Measurements from ENCODE around the gene ITSN1.
A peak's percentile ranks its signal among the peaks of the same experiment; 100 is the strongest.
"Not testable (repeated sequence)": the region's sequence is repeated elsewhere in the genome, so short reads cannot be mapped to it uniquely, and the experiment has no call there.

Gene ITSN1

DNA sequence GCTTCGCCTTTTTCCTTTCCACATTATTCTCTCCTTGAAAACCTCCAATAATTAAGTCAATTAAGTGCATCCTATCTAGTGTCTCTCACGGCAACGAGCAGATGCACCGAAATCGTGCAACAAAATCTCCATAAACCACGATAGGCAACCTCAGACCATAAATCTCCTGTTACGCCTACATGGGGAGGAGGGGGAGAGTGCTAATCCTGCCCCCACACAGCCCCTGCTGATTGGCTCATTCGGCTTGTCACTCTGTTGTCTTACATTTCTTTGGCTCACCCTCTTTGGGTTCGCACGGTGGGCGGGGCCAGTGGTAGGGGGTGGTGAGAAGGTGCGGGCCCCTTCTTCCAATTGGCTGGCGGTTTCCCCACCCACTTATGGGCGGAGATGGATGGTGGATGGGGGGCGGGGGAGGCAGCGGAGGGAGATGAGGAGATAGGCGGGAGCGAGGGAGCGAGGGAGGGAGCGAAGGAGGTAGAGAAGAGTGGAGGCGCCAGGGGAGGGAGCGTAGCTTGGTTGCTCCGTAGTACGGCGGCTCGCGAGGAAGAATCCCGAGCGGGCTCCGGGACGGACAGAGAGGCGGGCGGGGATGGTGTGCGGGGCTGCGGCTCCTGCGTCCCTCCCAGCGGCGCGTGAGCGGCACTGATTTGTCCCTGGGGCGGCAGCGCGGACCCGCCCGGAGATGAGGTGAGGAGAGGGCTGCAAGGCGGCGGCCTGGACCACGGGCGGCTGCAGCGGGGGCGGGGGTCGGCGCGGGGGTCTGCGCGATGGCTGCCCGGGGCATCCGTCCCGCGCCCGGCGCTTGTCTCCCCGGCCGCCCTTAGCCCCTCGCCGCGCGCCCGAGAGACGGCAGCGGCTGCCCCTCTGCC, at the start of gene ITSN1:
TSS of gene ITSN1 (plus strand) at position 475 of the 869 bp plus-strand sequence. CDS start 76,328 bp downstream, outside the sequence.
- peak; percentile 99 for DNase-seq

DNA sequence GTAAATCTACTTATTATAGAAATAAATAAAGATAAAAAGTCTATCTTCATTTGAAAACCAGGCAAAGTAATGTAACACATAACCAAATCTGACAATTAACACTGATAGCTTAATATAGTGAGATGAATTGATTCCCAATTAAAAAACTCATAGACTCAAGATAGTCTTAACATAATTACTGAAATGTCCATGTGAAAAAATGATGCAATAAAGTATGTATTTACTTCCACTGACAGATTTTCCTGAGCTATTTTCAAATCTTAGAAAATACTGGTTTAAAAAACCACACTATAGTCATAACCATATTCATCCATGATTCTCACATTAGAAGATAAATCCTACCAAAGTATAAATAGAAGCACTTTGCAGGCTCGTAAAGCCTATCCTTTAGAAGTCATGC, 44.2 kb upstream of the ITSN1 start:
- no peak for DNase-seq

DNA sequence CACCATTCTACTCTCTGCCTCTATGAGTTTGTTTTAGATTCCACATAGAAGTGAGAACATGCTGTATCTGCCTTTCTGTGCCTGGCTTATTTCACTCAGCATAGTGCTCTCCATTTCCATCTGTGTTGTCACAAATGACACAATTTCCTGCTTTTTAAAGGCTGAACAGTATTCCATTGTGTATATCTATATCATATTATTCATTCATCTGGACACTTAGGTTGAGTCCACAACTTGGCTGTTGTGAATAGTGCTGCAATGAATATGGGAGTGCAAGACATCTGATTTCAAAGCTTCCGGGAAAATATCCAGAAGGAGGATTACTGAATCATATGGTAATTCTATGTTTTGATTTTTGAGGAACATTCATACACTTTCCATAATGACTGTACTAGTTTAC, 33.7 kb upstream of the ITSN1 start:
- DNase-seq, result no peak

DNA sequence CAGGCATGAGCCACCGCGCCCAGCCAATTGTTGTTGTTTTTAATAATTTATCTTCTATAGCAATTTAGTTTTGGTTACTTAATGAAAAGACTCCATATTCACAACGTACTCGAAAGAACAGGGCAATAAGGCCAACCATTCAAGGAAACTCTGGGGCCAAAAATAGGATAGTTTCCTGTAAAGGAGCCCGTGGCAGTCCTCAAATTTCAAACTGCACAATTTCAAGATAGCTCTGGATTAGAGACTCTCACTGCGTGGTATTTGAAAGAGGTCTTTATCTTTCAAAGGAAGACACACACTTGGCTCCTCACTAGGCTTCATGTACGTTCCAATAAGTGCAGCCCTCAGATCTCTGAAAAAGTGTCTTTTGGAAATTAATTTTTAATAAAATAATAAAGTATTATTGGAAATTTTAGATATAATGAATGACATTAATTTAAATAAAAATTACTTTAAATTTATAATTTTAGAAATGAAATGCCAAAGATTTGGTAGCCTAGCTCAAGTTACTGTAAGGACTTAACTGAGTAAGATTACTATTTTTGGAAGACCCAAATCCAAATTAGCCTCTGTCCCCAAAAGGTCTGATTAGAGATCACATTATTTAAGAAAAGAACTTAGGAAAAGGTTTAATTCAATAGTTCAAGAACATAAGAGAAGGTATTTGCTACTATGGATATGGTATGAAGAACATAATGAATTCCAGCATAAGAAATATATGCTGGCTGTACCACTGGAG, 31.1 kb upstream of the ITSN1 start:
- no peak for DNase-seq

DNA sequence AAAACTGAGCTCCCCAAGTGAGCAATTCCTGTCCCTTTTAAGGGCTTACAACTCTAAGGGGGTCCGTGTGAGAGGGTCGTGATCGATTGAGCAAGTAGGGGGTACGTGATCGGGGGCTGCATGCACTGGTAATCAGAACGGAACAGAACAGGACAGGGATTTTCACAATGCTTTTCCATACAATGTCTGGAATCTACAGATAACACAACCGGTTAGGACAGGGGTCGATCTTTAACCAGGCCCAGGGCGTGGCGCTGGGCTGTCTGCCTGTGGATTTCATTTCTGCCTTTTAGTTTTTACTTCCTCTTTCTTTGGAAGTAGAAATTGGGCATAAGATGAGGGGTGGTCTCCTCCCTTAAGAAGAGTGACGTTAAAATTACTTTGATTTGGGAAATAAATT, 24.7 kb upstream of the ITSN1 start:
- not testable (repeated sequence) for DNase-seq

DNA sequence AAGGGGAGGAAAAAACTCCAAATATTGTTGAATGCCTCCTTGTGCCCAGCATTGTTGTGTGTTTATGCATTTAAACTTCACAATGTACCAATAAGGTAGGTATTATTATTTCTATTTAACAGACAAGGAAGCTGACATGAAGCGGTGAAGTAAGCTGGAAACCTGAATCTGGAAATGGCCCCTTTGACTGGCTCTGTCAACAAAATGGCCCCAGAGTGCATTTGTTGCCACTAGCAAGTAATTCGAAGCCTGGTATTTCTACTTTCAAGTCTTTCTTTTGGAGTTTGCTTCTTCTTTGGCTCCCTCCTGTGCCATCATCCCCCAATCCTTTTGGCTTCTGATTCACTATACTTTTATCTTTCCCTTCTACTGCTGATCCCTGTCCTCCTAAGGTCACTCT, 23.9 kb upstream of the ITSN1 start:
- no peak for DNase-seq

DNA sequence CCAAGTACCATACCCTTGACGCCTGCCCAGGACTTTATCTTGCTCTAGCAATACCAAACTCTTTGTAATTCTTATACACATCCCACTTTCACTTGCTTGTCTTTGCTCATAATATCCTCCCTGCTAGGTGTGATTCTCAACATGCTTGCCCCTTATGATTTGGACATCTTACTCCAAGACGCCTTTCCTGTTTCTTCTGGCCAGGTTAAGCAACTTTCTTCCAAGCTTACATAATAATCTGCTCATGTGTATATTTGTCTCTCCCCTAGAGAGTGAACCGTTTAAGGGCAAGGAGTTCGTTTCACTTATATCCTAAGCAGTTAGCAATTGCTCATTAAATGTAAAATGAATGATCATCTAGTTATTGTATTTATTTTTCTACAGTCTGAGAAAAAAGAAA, 22.6 kb upstream of the ITSN1 start:
- no peak for DNase-seq

DNA sequence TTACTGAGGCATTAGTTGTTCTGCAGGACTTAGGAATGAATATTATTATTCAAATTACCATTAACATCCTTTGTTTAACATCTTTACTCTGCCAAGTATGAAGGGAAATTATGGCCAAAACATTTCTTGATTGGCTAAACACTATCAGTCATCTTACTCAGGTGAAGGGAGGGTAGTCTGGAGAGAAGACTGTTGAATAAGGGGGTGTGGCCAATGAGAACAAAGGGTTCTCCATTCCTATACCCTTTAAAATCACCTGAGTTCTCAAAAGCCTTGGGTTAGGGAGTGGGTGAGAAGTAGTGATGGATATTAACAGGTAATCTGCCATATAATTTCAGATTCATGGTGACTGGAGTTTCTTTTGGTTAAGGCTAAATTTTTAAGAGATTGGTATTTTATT, 20.0 kb upstream of the ITSN1 start:
- DNase-seq, result no peak

DNA sequence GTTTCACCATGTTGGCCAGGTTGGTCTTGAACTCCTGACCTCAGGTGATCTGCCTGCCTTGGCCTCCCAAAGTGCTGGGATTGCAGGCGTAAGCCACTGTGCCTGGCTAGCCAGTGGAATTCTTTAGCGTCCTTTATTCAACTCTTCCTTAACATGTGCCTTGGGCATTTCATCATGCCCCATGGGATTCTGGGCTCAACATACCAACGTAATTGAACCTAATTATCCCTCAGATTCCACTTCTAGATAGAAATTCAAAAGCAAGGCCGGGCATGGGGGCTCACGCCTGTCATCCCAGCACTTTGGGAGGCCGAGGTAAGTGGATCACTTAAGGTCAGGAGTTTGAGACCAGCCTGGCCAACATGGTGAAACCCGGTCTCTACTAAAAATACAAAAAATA, 16.1 kb upstream of the ITSN1 start:
- not testable (repeated sequence) for DNase-seq

DNA sequence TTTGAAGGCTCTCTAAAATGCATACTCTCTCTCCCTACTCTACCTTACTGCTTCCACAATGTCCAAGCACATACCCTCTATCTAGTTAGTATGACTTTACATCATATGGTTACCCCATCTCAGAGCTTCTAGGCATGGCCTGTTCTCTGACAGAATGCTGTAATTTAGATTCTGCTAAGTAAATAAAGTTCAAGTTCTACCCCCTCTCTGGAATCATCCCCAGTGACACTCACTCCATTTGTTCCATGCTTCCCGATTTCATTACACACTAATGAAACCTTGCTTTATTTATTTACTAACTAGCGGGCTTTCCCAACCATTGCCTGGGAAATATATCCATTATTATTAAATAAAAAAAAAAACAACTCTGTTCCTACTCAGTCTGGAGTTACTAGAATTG, 8.0 kb upstream of the ITSN1 start:
- DNase-seq, result no peak

DNA sequence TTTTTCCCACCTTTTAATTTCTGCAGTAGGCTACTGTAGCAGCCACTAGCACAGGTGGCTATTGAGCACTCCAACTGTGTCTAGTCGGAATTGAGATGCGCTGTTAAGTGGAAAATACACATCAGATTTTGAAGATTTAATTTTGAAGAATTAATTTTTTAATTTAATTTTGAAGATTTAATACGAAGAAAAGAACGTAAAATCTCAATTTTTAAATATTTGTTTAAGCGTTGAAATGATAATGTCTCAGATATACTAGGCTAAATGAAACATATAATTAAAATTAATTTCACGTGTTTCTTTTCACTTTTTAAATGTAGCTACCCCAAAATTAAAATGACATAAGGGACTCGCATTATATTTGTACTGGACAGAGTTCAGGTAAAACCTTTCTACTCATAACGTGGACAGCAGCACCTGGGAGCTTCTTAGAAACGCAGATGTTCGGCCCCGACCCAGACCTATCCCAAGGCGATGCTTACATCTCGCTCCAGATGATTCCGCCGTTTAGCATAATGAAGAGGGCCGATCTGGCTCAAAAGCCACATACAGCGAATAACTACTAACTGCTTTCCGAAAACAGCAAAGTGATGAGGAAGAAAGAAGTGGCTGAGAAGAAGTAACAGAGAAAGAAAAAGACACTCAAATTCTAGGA, 1.5 kb upstream of the ITSN1 start:
- DNase-seq, result no peak

DNA sequence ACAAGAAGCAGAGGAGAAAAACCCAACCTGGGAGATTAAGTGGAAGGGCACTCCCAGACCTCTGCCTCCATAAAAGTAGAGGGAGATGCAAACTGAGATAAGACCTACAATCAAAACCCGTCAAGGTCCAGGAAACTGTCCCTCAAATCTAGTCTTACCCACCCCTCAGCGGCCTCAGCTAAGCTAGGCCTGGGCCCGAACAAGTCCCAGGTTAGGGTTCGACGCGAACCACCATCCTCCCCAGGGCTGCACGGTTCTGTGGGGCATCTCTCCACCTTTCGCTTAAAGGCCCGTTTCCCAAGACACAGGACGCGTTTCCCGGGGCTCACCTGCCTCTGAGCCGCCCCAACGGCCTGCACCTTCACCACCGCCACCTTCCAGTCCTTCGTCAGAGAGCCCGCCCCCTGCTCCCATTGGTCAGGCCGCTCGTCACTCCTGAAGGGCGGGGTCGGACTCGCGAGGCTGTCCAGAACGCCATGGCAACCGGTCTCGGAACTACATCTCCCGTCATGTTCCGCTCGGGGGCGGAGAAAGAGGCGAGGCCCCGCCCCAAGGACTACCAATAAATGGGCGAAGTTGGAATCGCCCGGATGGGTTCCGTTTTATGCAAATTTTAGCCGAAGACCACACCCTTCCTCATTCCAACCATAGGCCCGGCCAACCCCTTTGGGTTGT, 812 bp upstream of the ITSN1 start, which contains the start of gene CRYZL1:
TSS of gene CRYZL1 (minus strand) at position 390 of the 675 bp plus-strand sequence. CDS start 10,190 bp downstream, outside the sequence.
- peak; percentile 100 for DNase-seq

DNA sequence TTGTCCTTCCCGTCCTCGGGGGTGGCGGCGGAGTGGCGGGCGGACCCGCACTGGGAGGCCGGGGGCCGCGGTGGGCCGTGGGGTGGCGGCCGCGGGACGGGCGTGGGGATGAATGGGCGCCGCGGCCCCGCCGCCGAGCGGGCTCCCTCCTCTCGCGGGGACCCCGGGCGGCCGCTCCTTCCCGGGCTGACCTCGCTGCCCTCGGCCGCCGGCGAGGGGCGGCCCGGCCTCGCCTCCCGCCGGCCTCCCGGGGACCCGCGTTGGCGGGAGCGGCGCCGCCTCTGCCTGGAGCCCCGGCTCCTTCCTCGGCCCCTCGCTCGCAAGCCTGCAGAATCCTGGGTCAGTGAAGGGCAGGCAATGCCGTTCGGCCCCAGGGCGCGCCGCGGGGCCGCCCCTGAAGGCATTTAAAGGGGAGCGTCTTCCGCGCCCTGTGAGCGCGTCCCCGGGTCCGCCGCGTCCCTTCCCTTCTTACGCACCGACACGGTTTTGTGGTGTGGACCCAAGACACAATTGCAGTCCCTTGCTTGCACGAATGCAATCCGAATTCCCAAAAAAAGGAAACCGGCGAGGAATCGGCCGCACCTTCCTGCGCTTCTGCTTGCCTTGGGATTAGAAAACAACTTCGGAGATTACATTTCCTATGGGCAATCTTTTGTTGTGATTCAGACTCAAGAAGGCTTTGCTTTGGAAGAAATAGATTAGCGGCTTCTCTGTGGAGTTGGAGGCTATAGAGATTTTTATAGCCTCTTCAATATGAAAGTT, 776 bp downstream of the ITSN1 start:
- no peak for DNase-seq

DNA sequence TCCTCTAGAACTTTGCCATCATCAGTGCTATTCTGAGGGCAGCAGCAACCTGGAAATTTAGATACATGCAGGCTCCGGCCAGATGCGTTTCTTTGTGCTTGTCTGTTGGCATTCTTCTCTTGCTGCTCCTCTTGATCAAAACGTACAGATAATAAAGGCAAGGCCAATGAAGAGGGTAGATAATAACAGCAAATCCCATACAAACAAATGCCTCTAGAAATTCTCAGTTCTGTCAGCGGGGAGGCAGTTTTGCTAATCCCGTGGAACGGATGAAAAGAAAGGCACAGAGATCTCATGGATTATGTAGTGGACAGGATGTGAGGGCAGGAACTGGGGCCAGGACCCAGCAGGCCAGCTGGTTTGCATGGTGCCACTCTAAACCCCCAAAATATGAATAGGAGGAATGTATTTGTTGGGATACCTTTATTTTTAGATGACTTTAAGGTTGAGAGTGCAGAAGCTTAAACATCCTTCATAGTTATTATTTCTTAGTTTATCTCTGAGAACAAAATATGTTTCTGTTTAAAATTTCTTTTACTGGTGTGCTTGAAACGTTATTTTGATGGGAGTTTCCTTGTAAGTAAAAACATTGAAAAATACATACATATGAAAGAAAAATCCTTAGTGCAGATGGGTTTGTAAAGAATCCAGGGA, 1.5 kb downstream of the ITSN1 start:
- no peak for DNase-seq

DNA sequence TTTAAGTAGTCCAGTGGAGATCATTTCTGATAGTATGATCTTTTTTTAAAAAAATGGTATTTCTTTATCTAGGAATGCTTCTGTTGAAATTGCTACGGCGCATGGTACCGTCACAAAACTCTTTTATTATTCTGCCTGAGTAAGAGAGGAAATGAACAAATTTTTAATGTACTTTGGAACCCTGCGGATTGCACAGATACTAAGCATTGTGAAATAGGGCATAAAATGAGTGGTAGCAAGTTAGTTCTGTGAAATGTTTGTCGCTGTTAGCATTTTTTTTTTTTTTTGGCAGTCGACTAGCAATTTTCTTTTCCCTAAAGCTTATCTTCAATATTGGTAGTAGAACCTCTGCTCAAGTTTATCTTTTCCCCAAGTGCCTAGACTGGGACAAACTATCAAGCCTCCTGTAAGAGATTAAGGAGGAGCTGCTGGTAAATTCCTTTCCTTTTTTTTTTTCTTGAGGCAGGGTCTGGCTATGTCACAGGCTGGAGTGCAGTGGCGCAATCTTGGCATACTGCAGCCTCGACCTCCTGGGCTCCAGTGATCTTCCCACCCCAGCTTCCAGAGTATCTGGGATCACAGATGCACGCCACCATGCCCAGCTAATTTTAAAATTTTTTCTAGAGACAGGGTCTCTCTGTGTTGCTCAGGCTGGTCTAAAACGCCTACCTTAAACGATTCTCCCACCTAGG, 2.2 kb downstream of the ITSN1 start:
- DNase-seq, result no peak

DNA sequence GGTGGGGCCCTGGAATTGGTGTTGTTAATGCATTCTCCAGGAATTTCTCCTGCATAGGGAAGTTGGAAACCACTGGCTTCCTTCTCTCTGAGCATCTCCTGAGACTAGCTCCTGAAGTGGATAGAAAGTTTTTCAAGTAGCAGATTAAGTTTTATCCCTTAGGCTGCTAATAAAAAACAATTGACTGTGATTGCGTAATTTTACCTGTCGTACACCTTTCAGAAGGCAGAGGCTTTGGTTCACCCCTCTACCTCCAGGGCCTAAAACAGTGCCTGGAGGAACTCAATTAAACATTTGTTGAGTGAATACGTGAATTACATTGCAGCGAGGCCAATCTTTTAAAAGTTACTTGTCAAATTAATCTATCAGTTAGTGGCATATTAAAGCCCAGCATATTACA, 3.4 kb downstream of the ITSN1 start:
- no peak for DNase-seq

DNA sequence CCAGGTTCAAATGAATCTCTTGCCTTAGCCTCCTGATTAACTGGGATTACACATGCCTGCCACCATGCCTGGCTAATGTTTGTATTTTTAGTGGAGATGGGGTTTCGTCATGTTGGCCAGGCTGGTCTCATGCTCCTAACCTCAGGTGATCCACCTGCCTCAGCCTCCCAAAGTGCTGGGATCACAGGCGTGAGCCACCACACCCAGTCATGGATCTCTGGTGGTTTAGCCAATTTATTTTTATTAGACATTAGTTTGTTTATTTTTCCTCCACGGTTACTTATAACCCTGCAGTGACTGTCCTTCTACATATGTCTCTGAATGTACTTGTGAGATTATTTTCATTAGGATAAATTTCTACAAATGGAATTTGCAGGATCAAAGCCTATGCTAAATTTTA, 5.3 kb downstream of the ITSN1 start:
- DNase-seq, result no peak

DNA sequence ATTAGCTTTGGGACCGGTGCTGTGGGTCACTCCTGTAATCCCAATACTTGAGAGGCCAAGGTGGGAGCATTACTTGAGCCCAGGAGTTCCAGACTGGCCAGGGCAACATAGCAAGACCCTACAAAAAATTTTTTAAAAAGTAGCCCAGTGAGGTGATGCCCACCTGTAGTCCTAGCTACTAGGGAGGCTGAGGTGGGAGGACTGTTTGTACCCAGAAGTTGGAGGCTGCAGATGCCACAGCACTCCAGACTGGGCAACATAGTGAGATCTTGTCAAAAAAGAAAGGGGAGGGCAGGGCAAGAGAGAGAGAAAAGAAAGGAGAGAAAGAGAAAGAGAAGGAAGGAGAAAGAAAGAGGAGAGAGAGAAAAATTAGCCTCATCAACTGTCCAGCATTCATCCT, 6.3 kb downstream of the ITSN1 start:
- no peak for DNase-seq

DNA sequence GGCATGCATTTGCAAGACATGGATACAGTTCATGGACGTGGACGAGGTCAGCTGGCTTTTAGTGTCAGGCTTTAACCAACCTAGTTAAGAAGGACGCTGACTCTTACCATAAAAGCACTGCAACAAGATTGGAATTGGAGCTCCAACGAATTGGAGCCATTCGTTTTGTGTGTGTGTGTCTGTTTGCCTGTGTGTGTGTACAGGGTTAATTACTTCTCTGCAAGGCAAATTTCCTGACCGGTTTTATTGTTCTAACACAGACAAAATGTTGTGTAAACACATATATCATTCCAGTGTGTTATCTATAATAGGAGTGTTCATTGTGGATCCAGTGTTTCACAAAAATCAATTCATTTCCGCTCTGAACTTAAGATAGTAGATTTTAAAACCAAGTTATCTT, 7.9 kb downstream of the ITSN1 start:
- DNase-seq, result no peak

DNA sequence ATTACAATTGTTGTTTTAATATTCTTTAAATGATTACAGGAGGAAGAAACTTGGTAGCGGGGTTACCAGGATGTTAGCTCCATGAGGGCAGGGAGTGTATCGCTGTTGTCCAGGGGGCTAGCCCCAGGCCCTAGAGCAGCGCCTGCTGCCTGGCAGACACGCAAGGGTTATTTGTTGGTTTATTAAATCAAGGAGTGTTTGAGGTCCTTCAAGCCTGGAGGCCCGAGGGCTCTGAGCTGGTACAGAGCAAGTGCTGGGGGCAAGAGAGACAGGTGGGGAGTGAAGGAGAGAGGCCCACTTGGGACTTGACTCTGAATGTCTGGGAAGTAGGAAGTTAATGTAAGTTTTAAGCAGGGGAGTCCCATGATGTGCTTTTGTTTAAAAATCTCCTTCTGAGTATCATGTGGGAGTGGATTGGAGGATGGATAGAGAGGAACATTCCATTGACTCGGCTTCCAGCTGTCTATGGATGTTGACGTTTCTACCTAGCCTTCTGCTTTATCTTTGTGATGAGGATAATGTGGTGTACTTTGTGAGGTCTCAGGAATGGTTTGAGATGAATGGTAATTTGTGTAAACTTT, 8.7 kb downstream of the ITSN1 start:
- DNase-seq, result no peak
